SK-MEL-5 (cell line): Measurements from ENCODE around the gene TBC1D19. TPM values are rescaled to one million over a fixed set of nuclear protein-coding genes. Genes with fewer than 3 reads are reported as not detected.

Experiments
- DNase-seq: peaks from one replicate; pipeline ENCODE4 v3.0.0-alpha.2; 2016; ENCODE audit warnings: low read depth, low spot score
- in situ Hi-C: cut with HindIII; loops from 2 replicates; pipeline ENCODE4 v1.10.0; 2016; ENCODE audit warnings: low sequenced_read_pairs, high pct_unique_total_duplicates, low pct_unique_long_range_greater_than_20kb
- total RNA-seq: library from RNA; depleted of rRNA; stranded (reverse); fragments of >200 nt; shearing (Covaris generic); gene quantifications from 2 replicates; pipeline ENCODE4 v1.2.3, GENCODE V29; 2014

The TBC1D19 gene
- total RNA-seq, 1 experiment from 2014 or later: 12.2 TPM

DNA sequence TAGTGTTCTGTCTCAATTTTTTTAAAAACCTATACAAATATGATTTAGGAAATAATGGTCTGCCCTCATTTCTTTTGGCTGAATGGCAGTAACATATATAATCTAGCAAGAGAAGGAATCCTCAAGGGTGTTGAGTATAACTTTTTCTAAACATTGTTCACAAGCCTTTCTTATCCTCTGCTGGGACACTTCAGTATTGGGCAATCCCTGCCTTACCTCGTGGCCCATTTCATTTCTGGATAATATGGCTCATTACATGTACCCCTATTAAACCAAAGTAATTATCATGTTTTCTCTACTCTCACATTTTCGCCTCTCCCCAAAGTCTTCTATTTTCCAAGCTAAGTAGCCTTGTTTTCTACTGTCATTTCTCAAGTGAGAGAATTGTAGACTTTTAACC, 166.0 kb downstream of the TBC1D19 start:
- DNase-seq: no peak
- in situ Hi-C loops: no loop called here

DNA sequence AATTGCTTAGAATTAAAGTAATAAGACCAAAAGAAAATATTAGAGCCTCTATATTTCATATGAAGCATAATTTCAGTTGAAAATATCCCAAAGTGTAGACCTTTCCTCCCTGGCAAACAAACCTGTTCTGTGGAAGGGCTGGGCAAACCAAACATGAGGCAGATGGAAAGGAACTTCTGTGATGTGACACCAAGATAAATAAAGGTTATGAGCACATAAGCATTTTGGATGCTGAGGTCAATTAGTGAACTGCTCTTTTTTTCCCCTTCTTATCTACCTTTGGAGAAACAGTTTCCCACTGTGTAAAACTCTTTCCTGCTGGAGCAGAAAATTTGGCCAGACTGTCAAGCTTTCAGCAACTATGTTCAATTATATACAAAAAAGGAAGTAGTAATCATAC, 167.1 kb downstream of the TBC1D19 start:
- no peak for DNase-seq

DNA sequence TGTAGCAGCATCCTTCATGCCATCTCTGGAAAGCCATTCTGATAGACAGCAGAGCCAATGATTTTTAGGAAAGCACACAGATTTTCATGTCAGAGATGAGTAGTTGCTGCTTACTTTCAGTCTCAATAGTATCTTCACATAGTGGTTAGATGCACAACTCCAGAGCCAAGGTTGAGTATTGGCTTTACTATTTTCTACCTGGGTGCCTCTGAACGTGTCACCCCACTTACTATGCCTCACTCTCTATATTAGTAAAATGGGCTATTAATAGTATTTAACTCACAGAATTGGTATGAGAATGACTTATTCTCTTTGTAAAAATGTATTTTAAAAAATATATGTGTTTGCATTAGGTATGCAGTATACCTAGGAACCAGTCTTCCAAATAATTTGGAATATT, 168.0 kb downstream of the TBC1D19 start:
- DNase-seq: no peak
- in situ Hi-C loops: no loop called here

More for the DNA sequence above, 167.1 kb downstream of the TBC1D19 start:
- in situ Hi-C loops: no loop called here

DNA sequence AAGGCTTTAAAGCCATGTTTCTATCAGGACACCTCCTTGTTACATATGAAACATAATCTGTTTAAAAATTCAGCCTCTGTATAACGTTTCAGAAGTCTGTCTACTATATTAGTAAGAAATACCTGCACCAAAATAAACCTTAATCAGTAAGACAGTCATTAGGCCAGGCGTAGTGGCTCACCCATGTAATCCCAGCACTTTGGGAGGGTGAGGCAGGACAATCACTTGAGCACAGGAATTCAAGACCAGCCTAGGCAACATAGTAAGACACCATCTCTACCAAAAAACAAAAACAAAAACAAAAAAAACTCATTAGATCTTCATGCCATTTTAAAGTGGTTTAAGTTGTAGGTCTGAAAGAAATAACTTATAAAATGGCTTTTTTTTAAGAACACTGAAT, 169.3 kb downstream of the TBC1D19 start:
- DNase-seq: no peak

GRCh38 chr4:26753617-26754016, 169.7 kb downstream of the TBC1D19 start:
- DNase-seq: no peak
- in situ Hi-C loops: no loop called here

More for the DNA sequence above, 169.3 kb downstream of the TBC1D19 start:
- in situ Hi-C loops: no loop called here

DNA sequence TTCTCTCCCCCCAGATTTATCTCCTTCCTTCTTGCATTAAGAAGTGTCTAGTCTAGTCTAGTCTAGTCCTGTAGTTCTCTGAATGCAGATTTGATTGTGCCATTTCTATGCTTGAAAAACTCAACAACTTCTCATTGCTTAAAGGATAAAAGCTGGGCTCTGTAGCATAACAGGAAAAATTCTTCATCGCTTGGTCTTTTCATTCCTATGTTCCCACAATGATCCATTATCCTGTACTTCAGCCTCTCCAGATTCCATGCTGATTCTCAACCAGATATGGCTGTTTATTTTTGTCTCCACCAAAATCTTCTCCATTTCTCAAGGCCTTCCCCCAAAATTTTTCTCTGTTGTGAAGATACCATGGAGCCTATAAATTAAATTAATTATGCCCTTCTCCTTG, 173.9 kb downstream of the TBC1D19 start:
- no peak for DNase-seq
- in situ Hi-C loops: no loop called here

DNA sequence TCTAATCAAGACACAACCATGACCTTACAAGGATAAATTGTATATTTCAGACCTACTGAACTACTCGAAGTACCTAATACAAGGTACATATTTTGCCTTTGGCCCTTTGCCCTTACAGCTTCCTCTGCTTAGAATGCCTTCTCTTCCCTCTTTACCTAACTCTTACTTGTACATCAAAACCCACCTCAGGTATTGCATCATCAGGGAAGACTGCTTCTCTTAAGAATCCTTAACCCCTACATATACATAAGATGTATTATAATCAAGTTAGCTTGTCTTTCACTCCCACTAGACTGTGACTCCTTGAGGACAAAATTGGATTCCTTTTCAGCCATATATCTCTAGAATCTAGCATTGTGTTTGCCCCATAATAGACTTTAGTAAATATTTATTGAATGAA, 175.0 kb downstream of the TBC1D19 start:
- in situ Hi-C loops: no loop called here
- DNase-seq: no peak

DNA sequence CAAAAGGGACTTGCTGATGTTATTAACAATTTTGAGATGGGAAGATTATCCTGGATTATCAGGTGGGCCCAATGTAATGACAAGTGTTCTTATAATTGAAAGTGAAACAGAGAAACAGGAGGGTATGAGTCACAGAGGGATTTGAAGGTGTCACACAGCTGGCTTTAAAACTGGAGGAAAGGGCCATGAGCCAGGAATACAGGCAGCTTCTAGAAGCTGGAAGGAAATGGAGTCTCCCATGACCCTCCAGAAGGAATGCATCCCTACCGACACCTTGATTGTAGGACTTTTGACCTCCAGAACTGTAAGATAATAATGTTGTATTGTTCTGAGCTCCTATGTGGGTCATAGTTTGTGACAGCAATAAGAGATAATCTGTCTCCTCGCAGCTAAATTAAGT, 178.8 kb downstream of the TBC1D19 start:
- no peak for DNase-seq
- in situ Hi-C loops: no loop called here

- no peak for DNase-seq
- in situ Hi-C loops: no loop called here
These were observed 179.2 kb downstream of the TBC1D19 start for GRCh38 chr4:26763063-26763462.

GRCh38 chr4:26763648-26764047, 179.8 kb downstream of the TBC1D19 start:
- DNase-seq: no peak
- in situ Hi-C loops: no loop called here

- in situ Hi-C loops: no loop called here
- DNase-seq: no peak
These were observed 180.3 kb downstream of the TBC1D19 start for GRCh38 chr4:26764231-26764630.

DNA sequence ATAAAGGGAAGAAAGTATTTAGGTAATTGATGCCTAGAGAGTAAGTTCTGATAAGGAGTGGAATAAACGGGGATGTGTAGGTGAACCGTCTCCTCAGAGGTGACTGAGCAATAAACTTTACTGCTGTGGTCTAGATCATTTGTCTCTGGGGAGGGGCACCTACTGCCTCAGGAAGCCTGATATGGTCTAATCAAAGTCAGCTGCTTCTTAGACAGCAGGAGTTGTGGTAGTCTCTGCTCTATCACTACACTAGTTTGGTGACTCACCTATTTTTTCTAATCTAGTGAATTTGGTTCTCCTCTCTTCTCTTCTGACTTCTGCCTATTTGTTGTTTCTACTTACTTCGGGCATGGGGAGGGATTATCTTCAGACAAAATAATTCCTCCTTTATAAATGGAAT, 181.6 kb downstream of the TBC1D19 start:
- DNase-seq: no peak
- in situ Hi-C loops: no loop called here

DNA sequence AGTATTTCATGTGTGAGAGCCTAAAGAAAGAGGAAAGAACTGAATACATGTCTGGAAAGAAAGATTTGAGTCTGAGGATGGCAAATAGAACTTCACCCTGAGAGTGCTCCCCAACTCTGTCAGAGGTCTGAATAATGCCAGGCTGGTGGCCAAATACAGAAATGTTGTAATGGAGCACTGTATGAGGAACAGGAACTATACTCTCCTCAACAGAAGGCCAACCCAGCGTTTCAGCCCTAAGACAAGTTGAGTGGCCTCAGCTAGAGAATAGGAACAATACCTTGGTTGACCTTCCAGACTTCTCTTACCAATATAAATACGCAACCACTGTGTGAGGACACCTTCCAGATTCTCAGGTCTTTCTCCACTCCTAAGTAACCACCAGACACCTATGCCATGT, 182.3 kb downstream of the TBC1D19 start:
- DNase-seq: no peak
- in situ Hi-C loops: no loop called here

GRCh38 chr4:26772096-26772873, 188.4 kb downstream of the TBC1D19 start:
- DNase-seq: no peak
- in situ Hi-C loops: no loop called here

DNA sequence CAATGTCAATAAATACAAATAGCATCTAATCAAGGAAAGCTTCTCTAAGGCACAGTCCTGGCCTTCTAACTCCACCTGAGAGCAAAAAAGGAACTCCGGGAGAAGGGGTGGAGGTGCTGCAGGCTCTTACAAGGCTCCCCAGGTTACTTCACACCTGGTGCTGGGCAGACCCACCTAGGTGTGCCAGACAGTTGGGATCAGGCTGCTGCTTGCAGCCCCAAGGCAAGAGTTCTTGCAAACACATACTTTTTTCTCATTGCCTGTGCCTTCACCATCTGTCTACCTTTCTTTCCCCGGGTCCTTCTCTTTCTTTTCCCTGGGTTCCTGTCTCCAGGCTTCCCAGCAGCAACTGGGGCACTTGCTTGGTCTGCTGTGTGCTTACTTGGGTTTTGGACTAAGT, 195.3 kb downstream of the TBC1D19 start:
- in situ Hi-C loops: no loop called here

GRCh38 chr4:26779674-26780073, 195.8 kb downstream of the TBC1D19 start:
- in situ Hi-C loops: no loop called here
- no peak for DNase-seq

More for the DNA sequence above, 195.3 kb downstream of the TBC1D19 start:
- DNase-seq: no peak

GRCh38 chr4:26780539-26780938, 196.7 kb downstream of the TBC1D19 start:
- in situ Hi-C loops: no loop called here
- no peak for DNase-seq

DNA sequence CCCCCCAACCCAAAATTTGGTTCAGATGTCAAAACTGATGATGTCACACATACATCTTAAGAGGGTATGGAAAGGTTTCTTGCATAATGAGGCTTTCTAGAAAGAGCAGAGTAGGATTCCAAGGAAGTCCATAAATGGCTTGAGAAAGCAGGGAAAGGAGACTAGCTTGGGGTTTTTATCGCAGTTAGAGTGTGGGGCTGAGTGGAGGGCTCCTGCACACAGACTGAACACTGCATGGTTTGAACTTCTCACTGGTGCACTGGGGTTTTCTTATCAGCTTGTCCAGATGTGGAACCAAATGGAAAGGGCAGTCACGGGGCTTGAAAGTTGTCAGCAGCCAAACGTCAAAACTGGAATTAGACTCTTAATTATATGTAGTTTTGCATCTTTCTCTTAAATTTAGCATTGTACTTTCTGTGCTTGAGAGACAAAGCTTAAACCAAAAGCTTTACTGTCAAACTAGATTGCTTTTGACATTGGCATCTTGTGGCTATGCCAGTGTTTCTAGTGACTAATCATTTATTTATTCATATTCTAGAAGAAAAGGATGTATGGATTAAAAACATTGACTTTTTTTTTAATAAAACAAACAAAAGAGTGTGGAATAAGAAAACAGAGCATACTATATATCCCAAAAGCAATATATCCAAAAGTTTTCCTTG, 198.4 kb downstream of the TBC1D19 start:
- in situ Hi-C loops: no loop called here
- no peak for DNase-seq

DNA sequence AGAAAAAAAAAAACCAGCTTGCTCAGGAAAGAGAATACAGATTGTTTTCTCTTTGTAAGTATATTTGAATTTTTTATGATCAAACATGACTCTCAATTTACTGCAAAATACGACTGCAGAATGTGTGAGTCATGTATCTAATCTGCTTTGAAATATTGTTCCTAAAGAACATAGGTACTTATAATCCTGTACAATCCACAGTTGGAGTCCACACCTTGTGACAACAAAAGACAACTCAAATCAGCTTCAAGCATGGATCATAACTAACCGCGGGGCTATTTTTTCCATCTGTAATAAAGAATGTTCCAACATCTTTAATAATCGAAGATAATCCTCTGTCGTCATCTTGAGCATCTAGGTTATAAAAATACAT, 198.9 kb downstream of the TBC1D19 start:
- no peak for DNase-seq
- in situ Hi-C loops: no loop called here
